ENCODE measurements around the gene HP. TPM values are rescaled to one million over a fixed set of nuclear protein-coding genes. Genes with fewer than 3 reads are reported as not detected.

The HP gene
- total and polyA plus RNA-seq, 2 experiments from 2014 or later = 0.45 TPM; not detected in 1

DNA sequence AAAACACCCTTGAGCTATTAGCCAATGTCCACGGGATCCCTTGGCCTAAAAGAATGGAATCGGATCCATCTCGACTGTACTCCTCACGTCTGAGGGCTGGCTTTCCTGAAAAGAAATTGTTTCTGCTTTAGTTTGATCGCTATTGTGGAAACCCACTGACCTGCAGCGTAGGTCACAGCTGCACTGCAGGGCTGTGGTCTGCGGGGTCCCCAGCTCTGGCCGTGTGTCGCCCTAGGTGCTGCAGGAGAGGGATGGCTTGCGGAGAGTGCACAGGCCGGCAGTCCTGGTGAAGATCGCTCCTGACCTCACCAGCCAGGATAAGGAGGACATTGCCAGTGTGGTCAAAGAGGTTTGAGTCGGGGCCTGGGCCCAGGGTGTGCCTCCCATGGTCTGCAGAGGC, 32.2 kb upstream of the HP start:
- TF ChIP-seq, protein P1, sequence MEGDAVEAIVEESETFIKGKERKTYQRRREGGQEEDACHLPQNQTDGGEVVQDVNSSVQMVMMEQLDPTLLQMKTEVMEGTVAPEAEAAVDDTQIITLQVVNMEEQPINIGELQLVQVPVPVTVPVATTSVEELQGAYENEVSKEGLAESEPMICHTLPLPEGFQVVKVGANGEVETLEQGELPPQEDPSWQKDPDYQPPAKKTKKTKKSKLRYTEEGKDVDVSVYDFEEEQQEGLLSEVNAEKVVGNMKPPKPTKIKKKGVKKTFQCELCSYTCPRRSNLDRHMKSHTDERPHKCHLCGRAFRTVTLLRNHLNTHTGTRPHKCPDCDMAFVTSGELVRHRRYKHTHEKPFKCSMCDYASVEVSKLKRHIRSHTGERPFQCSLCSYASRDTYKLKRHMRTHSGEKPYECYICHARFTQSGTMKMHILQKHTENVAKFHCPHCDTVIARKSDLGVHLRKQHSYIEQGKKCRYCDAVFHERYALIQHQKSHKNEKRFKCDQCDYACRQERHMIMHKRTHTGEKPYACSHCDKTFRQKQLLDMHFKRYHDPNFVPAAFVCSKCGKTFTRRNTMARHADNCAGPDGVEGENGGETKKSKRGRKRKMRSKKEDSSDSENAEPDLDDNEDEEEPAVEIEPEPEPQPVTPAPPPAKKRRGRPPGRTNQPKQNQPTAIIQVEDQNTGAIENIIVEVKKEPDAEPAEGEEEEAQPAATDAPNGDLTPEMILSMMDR (IDR thresholded peaks at IDR 0.05; ENCODE audit: low read depth, low read length) = no peak

DNA sequence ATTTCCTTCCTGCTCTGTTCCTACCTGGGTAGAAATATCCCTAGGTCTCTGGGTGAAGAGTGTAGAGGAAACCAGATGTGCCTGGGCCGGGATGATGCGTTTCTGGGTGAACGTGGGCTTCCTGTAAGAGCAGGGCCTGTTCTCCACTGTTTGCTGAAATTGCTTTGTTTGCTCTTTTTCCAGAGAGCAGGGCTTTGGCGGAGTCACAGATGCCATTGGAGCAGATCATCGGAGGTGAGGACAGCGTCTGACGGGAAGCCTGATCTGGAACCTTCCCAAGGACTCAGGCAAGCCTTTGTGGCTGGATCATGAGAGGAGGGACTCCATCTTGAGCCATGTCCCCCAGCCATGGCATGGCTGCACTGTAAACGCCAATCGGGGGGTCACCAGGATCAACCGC, 30.3 kb upstream of the HP start:
- H3K9me3 ChIP-seq (ENCODE audit: low read depth) = no peaks in the 10 kb centered on the region
- H3K27me3 ChIP-seq = no peaks in the 10 kb centered on the region
- no peak overlapping the region for H3K27ac ChIP-seq
- TF ChIP-seq, protein P1 (IDR thresholded peaks at IDR 0.05; ENCODE audit: low read depth, low read length) = no peak
- no peak overlapping the region for H3K4me3 ChIP-seq
- H3K36me3 ChIP-seq = no peaks in the 10 kb centered on the region
- no peak for DNase-seq (ENCODE audit: low read depth in 1 of 2, low spot score in 1 of 2)
- H3K4me1 ChIP-seq (ENCODE audit: low read depth) = no peaks in the 10 kb centered on the region

More for the DNA sequence above, 32.2 kb upstream of the HP start:
- H3K4me3 ChIP-seq = no peak overlapping the region
- no peaks in the 10 kb centered on the region for H3K27me3 ChIP-seq
- H3K4me1 ChIP-seq (ENCODE audit: low read depth) = no peaks in the 10 kb centered on the region
- H3K27ac ChIP-seq = no peak overlapping the region
- no peaks in the 10 kb centered on the region for H3K9me3 ChIP-seq (ENCODE audit: low read depth)
- DNase-seq (ENCODE audit: low read depth in 1 of 2, low spot score in 1 of 2) = no peak
- peaks cover 3% of the 10 kb centered on the region for H3K36me3 ChIP-seq

DNA sequence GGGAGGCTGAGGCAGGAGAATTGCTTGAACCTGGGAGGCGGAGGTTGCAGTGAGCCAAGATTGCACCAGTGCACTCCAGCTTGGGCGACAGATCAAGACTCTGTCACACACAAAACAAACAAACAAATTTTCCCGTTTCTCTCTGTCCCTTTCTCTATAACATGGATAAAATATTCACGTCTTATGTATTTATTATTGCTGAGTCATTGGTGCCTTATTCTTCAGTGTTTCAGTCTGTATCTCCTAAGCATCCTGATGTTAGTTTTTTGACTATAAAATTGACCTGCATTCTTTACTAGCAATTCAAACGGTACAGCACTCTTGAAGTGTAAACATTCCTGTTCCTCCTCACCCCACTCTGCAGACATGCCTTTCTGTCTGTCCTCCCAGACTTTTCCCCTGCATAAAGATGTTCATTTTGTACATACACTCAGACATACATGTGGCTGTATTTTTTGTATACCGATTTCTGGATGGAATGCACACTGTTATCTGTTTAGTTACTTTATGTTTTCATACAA, 29.4 kb upstream of the HP start:
- TF ChIP-seq, protein P1 (IDR thresholded peaks at IDR 0.05; ENCODE audit: low read depth, low read length) = no peak

DNA sequence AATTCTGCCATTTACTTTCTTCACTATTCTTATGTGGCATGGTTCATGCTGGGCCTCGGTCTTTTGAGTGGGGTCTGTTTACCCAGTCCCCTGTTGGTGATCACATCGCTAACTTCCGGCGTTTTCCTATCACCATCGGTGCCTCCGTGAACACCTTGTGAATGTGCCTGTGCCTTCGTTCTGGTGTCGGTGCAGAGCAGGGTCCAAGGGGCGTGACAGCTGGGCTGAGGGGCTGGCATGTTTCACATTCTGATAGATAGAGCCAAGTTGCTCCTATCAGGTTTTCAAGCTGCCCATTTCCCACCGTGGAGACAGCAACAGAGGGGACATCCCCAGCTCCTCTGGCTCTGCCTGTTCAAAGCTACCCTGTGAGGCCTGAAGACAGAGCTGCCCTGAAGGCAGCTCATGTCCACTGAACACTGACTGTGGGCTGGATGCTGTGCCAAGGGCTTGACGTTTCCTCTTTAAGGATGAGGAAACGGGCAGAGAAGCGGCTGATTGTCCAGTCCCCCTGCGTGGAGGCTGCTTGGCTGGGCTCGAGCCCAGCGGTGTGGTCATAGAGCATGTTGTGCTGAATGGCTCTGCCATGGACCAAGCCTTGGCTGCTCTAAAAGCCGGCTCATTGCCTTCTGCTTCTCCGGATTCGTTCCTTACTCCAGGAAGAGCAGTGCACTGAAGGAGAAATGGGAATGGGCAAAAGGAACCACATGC, 28.7 kb upstream of the HP start:
- Histone ChIP-seq H3K27me3 (no peaks in the 10 kb centered on the region), H3K27ac (no peak overlapping the region), H3K9me3 (ENCODE audit: low read depth) (no peaks in the 10 kb centered on the region), H3K36me3 (no peaks in the 10 kb centered on the region), H3K4me1 (ENCODE audit: low read depth) (no peaks in the 10 kb centered on the region), H3K4me3 (no peak overlapping the region)
- DNase-seq (ENCODE audit: low read depth in 1 of 2, low spot score in 1 of 2) = no peak
- TF ChIP-seq, protein P1 (IDR thresholded peaks at IDR 0.05; ENCODE audit: low read depth, low read length) = no peak

More for the DNA sequence above, 29.4 kb upstream of the HP start:
- no peak for DNase-seq (ENCODE audit: low read depth in 1 of 2, low spot score in 1 of 2)
- Histone ChIP-seq H3K9me3 (ENCODE audit: low read depth) (no peaks in the 10 kb centered on the region), H3K4me3 (no peak overlapping the region), H3K36me3 (no peaks in the 10 kb centered on the region), H3K27ac (no peak overlapping the region), H3K4me1 (ENCODE audit: low read depth) (no peaks in the 10 kb centered on the region), H3K27me3 (no peaks in the 10 kb centered on the region)

DNA sequence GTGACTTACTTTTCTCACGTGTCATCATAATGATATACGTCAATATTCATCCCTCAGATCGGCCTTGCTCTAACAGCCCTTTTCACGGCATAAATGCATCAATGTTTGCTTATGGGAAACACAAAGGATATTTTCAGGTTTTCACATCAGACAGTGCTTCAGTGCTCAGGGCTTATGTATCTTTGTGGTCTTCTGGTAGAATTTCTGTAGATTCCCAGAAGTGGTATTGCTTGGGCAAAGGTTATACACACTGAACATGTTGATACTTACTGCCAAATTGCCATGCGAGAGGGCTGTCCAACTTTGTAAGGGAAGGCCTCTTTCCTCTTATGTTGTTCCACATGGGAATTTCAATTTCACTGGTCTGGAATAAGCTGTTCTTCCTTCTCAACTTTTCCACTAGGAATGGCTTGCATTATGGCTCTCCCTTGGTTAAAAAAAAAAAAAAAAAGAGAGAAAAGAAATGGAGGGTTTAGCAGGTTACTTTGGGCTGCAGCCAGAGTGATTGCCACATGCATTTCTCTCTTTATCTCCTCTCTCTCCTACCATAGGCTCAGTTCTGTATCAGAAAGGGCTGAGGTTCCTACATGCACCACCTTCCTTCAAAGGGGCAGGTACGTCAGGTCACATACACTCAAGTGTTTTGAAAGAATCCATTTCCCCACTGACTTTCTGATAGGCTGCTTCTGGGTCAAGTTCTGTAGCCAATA, 26.5 kb upstream of the HP start:
- no peak overlapping the region for H3K4me3 ChIP-seq

More for the DNA sequence above, 26.5 kb upstream of the HP start:
- H3K9me3 ChIP-seq (ENCODE audit: low read depth) = no peaks in the 10 kb centered on the region
- no peaks in the 10 kb centered on the region for H3K4me1 ChIP-seq (ENCODE audit: low read depth)
- no peak overlapping the region for H3K27ac ChIP-seq
- H3K27me3 ChIP-seq = no peaks in the 10 kb centered on the region
- TF ChIP-seq, protein P1 (IDR thresholded peaks at IDR 0.05; ENCODE audit: low read depth, low read length) = no peak
- H3K36me3 ChIP-seq = no peaks in the 10 kb centered on the region
- DNase-seq (ENCODE audit: low read depth in 1 of 2, low spot score in 1 of 2) = no peak

Measured in cardiac muscle cell (in vitro differentiated cells and primary cell).